NCI-H510A (cell line): Measurements from ENCODE around the gene CITED1.

Experiments used
- DNase-seq: peaks from one replicate; lab custom pipeline; 2025; lab: John Stamatoyannopoulos, UW

Gene CITED1

DNA sequence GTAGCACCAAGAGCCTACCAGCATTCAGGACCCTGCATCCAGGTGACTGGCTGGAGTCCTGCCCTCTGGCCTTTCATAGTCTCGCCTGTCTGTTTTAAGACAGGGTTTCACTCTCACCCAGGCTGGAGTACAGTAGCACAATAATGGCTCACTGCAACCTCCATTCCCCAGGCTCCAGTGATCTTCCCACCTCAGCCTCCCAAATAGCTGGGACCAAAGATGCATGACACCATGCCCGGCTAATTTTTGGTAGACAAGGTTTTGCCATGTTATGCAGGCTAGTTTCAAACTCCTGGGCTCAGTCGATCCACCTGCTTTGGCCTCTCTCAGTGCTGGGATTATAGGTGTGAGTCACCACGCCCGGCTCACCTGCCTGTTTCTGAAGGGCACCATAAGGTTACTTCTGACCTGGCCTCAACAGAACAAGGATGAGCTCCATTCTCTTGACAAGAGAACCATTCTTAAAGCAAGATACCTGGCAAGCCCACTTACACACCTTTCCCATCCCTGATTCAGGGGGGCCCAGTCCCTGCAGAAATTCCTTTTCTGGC is 35.3 kb downstream of the CITED1 start:
- no peak for DNase-seq

DNA sequence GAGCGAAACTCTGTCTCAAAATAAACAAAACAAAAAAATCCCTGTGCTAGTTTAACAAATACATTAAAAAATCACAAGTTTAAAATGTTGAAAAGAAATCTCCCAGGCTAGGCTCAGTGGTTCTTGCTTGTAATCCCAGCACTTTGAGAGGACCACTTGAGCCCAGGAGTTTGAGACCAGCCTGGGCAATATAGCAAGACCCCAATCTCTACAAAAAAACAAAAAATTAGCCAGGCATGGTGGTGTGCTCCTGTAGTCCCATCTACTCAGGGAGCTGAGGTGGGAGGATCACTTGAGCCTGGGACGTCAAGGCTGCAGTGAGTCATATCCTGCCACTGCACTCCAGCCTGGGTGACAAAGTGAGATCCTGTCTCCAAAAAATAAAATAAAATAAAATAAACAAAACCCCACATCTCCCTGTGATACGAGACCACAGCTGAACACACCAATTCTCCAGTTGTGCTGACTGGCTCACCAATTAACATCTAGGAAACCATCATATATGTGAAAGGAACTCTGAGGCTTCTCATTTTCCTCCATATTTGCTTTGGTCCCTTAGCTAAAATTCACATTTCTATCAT is 36.0 kb downstream of the CITED1 start:
- DNase-seq, result no peak

DNA sequence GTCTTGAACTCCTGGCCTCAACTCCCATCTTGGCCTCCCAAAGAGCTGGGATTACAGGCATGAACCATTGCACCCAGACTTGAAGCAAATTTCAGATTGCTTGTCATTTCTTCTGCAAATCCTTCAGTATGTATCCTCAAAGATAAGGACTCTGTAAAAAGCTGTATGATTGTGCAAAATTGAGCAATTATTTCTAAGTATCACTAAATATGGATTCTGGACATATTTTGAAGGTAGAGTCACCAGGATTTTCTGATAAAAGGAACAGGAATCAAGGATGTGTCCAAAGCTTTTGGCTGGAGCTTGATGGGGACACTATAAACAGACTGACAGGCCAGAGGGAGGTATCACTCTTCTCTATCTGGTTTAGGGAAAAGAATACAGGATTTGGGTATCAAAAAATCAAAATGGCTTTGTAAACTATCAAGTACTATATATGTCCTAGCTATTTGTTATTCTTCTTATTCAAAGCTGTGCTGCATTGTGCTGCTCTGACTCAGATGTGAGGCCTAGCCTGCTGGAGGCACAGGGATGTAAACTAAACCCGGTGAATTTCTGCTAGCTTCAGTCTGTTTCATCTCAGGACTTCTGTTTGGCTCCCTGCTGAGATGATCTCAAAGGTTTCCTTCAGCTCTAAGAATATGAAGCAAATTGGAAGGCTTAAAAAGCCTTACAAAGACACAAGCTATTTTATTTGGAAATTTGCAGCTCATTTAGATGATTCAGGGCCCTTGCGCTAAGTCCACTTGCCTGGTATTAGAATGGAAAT is 36.9 kb downstream of the CITED1 start:
- DNase-seq, result no peak

DNA sequence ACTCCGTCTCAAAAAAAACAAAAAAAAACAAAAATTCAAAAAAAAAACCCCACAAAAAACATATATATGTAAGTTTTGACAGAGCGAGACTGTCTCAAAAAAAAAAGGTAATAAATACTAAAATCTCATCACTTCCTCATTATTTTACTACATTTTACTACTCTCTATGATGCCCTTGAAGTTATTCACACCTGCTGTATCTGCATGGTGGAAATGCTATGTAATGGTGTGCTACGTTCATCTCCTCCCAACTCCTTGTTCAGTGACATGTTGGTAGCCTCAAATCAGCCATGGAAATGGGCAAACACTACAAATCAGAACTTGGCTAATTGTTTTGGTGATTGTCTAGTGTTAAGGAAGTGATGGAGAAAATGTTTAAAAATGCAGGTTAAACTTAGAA is 40.5 kb downstream of the CITED1 start:
- DNase-seq, result no peak

DNA sequence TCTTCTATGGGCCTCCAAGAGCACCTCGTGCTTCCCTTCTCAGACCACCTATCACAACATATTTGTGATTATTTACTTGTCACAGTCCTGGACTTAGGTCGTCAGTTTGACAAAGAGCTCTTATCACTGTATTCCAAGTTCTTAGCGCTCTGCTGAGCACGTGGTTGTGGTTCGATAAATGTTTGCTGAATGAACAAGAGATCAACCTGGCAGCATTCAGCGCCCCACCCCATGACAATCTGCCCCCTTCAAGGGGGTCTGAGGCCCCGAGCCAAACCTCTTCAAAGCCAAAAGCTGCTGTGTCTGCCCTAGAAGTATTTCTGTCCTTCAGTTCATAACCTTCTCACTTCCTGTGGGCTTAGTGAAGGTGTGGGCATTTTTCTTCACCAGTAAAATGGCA is 43.6 kb downstream of the CITED1 start:
- no peak for DNase-seq

DNA sequence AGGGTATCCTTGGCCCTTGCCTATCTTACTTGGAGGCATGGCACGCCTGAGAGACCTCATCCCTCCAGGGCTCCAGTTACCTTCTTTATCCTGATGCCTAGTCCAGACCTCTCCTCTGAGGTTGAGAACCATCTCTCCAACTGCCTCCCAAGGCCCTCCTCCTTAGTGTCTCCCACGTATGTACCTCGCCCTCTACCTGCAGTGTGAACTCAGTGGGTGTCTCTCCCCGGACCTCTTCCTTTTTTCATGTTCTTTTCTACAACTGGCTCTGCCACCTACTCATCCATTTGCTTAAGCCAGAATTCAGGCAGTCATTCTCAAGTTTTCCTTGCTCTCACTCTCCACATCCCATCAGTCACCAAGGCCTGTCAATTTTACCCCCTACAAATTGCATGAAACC is 45.3 kb downstream of the CITED1 start:
- DNase-seq, result no peak

DNA sequence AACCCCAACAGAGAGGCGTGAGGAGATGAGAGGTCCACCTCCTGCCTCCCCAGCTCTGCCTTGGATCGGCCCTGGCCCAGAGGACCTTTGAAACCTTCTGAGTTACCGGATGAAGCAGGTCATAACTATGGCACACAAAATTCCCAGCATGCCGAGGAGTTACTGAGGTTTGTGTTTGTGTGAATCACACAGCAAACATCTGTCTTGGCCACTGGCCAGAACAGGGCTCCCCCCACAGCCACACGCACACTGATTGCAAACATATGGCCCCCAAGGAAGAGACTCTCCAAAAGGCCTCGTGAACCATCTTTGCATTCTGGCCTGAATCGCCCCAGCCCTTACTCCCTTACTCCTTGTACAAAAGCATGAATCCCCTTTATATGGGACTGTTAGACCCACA is 47.5 kb downstream of the CITED1 start:
- no peak for DNase-seq

DNA sequence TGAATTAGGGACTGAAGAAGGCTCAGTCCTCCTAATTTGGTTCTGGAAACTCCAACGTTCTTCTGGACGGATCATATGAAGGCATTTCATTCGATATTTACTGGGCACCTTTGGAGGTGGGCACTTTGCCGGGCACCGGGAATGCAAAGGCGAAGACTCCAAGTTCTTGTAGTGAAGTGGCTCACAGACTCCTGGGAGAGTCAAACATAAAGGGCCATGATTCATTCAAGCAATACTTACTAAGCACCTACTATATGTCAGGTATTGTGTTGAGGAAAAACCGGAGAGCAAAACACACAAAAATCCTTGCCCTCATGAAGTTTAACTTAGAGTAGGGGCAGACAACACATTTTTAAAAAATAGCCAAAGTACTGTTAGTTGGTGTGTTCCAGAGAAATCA is 49.9 kb downstream of the CITED1 start:
- no peak for DNase-seq

DNA sequence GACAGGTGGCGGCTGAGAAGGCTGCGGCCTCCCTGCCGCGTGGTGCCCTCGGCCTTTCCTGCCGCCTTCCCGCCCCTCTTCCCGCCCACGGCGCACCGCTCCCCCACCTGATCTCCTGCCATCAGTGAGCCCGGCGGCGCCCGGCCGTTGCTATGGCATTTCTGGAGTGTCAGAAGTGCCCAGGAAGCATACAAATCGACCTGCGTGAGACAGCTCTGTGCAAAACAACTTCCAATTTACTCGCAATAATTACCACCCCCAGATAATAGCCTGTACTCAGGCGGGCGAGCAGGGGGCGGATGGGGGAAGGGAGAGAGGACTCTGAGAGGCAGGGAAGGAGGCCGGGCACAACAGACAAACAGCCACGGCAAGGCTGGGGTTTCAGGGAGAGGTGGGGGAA is 50.3 kb downstream of the CITED1 start:
- DNase-seq, result peak; percentile 53

DNA sequence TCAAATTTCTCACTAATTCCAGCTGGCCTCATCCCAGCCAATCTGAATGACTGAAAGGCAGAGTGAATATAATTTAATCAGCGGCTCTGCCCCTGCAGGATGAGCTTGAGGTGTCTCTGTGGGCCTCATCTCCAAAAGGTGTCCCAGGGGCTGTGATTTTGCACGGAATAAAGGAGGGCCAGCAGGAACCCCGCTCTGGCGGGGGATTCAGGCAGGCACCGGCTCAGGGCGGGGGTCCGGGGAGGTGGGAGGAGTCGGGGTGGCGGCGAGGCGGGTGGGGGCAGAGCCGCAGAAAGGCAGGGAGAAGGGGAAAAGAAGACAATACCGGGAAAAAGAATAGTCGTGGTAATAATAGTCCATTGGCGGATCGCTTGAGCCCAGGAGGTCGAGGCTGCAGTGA is 50.9 kb downstream of the CITED1 start:
- DNase-seq, result no peak

DNA sequence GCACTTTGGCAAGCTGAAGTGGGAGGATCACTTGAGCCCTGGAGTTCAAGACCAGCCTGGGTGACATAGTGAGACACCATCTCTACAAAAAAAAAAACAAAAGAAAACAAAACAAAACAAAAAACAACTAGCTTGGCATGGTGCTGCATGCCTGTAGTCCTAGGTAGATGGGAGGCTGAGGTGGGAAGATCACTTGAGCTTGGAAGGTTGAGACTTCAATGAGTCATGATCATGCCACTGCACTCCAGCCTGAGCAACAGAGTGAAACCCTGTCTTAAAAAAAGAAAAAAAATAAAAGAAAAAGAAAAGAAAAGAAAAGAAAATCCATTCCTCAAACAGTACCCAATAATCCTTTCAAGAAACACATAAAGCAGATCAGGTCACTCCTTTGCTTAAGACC is 52.0 kb downstream of the CITED1 start:
- DNase-seq, result no peak
